Stimulated activated CD4-positive, alpha-beta T cell treated with anti-CD3 and anti-CD28 coated beads, Interleukin-2, amount 100 ng/mL, for 48 hours (primary cell): ENCODE data around the gene SLC28A1.

ENCODE experiments used
- DNase-seq, 2 donors: peaks; one replicate each; pipeline ENCODE4 v3.0.0-alpha.2; 2020

Gene SLC28A1

GRCh38 chr15:84887938-84888337 lies 3.5 kb downstream of the SLC28A1 start:
- no peak for DNase-seq

- no peak for DNase-seq
Observed at GRCh38 chr15:84888639-84889038, 4.2 kb downstream of the SLC28A1 start.

GRCh38 chr15:84889313-84889990 lies 5.0 kb downstream of the SLC28A1 start:
- no peak for DNase-seq

- DNase-seq: no peak
Observed at GRCh38 chr15:84889991-84890669, 5.7 kb downstream of the SLC28A1 start.

GRCh38 chr15:84890670-84891162 lies 6.3 kb downstream of the SLC28A1 start:
- no peak for DNase-seq

GRCh38 chr15:84891339-84891738 lies 6.9 kb downstream of the SLC28A1 start:
- no peak for DNase-seq

GRCh38 chr15:84892786-84893307 lies 8.4 kb downstream of the SLC28A1 start:
- DNase-seq: no peak

GRCh38 chr15:84893607-84894006 lies 9.1 kb downstream of the SLC28A1 start:
- DNase-seq: no peak

- DNase-seq: no peak
Observed at GRCh38 chr15:84894736-84895425, 10.4 kb downstream of the SLC28A1 start.

- no peak for DNase-seq
Observed at GRCh38 chr15:84898761-84899160, 14.3 kb downstream of the SLC28A1 start.

- DNase-seq: no peak
Observed at GRCh38 chr15:84899750-84900149, 15.3 kb downstream of the SLC28A1 start.

GRCh38 chr15:84901540-84901939 lies 17.1 kb downstream of the SLC28A1 start:
- no peak for DNase-seq

GRCh38 chr15:84903751-84904150 lies 19.3 kb downstream of the SLC28A1 start:
- DNase-seq: no peak

- no peak for DNase-seq
Observed at GRCh38 chr15:84904419-84904818, 20.0 kb downstream of the SLC28A1 start.

GRCh38 chr15:84905016-84905916 lies 20.8 kb downstream of the SLC28A1 start:
- no peak for DNase-seq

GRCh38 chr15:84907731-84908130 lies 23.3 kb downstream of the SLC28A1 start:
- DNase-seq: no peak

- no peak for DNase-seq
Observed at GRCh38 chr15:84908564-84908963, 24.1 kb downstream of the SLC28A1 start.

GRCh38 chr15:84909029-84909428 lies 24.6 kb downstream of the SLC28A1 start:
- no peak for DNase-seq

- DNase-seq: no peak
Observed at GRCh38 chr15:84909782-84910181, 25.3 kb downstream of the SLC28A1 start.

- DNase-seq: no peak
Observed at GRCh38 chr15:84910928-84911623, 26.6 kb downstream of the SLC28A1 start.

GRCh38 chr15:84911879-84912660 lies 27.6 kb downstream of the SLC28A1 start:
- DNase-seq: no peak
